IPS DF 4.7 (cell line): ENCODE results near the gene GOLGA6L10.
"Not testable (repeated sequence)": the region's sequence is repeated elsewhere in the genome, so short reads cannot be mapped to it uniquely, and the experiment has no call there.

Experiments
- DNase-seq: peaks from one replicate; pipeline ENCODE4 v3.0.0-alpha.2; 2013; ENCODE audit warnings: low spot score; ENCODE audit errors: extremely low read depth

GOLGA6L10 gene

DNA sequence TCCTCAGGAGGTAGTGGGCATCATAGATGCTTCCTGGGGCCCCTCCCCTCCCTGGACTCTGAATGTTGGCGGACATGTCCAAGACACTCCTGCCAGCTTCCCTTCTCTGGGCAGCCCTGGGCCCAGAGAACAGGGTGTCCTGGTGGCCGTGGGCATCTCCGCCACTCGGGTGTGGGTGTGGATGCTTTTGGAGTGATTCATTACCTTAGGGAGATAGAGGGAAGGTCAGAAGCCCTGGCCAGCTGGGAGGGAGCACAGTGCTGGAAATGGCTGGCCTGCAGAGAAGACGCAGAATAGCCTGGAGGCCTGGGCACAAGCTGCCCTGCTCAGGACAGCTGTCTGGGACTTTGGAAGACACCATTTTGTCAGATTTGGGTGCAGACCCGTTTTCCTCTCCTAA lies 48.9 kb downstream of the GOLGA6L10 start:
- not testable (repeated sequence) for DNase-seq

DNA sequence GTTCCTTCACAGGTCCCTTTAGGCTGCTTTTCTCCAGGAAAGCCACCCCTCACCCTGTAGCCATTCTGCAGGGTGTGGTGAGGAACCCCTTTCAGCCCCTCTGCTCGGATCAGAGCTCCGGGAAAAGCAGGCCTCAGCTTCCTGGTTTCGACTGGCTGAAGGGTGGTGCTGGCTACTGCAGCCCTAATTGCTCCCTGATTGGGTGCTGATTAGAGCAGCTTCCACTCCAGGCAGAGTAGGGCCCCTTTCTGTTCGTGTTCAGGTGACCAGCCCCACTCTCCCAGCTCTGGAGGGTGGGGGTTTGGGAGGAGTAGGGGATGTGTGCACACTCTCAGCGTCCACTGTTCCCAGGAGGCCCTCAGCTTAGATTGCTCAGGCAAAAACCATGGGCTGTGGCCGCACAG lies 49.8 kb downstream of the GOLGA6L10 start:
- DNase-seq, result not testable (repeated sequence)

DNA sequence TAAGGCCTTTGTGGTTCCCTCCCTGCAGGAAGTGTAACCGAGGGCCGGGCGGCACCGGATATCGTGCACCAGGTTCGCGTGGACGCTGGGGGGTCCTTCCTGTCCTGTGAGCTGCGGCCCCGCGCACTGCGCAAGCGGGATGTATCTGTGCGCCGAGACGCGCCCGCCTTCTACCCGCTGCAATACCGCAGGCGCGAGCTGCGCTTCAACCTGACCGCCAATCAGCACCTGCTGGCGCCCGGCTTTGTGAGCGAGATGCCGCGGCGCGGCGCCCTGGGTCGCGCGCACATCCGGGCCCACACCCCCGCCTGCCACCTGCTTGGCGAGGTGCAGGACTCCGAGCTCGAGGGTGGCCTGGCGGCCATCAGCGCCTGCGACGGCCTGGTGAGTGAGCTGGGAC lies 50.8 kb downstream of the GOLGA6L10 start:
- no peak for DNase-seq

DNA sequence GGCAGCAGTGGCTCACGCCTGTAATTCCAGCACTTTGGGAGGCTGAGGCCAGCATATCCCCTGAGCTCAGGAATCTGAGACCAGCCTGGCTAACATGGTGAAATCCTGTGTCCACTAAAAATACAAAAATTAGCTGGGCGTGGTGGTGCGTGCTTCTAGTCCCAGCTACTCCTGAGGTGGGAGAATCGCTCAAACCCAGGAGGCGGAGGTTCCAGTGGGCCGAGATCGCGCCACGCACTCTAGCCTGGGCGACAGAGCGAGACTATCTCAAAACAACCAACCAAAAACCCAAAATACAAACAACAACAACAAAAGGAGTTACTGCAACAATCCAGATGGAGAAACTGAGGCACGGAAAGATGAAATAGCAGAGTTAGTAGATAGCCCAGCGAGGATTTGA lies 51.2 kb downstream of the GOLGA6L10 start:
- no peak for DNase-seq

DNA sequence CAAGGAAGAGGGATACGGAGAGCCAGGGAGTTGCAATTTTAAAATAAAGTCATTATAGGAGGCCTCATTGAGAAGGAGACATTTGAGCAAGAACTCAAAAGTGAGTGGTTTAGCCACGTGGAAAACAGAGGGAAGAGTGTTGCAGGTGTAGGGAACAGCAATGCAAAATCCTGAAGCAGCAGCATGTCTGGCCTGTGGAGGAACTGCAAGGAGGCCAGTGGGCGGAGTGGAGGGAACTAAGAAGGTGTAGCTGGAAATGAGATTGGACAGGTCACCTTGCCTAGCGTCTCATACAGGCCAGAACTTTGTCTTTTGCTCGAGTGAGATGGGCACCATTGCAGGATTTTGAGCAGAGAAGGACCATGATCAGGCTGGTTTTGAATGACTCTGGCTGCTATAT lies 51.7 kb downstream of the GOLGA6L10 start:
- no peak for DNase-seq

DNA sequence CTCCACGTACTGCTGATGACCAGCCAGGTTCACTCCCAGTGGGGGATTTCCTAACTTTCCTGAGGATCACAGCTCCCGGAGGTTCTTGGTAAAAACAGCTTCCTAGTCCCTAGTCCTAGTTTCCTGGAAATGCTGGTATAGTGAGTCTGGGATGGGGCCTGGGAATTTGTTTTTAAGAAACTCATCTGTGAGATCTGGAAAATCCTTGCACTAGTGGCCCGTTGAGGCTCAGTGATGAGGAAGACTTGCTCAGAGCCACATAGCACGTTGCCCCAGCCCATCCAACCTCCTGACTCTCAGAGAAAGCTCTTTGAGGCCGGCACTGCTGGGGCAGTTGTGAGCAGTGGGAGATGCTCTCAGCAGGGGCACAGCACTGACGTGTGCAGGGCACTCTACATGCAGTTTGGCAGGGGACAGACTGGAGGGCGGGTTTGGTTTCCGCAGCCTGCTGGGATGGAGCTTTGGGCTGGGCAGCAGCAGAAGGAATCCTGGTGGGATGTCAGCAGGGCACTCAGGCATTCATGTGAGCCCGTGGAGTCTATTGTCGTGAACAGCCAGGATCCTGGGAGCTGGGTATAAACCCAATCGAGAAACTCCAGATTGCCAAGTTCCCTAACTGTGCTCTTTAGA lies 55.1 kb downstream of the GOLGA6L10 start:
- DNase-seq, result no peak

DNA sequence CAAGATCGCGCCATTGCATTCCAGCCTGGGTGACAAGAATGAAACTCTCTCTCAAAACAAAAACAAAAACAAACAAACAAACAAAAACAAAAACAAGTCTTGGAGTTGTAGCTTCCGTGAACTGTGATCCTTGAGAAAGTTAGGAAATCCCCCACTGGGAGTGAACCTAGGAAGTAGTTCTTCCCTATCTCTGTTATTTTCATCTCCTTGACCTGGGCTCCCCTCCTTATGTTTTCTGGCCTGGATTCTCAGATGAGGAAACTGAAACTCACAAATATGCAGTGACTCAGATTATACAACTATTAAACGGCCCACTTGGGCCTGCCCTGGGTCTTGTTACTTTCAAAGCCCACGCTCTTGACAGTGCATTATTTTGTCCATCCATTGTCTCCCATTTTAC lies 57.0 kb downstream of the GOLGA6L10 start:
- DNase-seq, result no peak
